ENCODE results near the gene HRAS.

GRCh38 chr11:508956-509355, 26.4 kb downstream of the HRAS start:
- TF ChIP-seq CTCF (conservative IDR thresholded peaks at IDR 0.05; ENCODE audit: low read length) (no peak), EZH2phosphoT487 (IDR thresholded peaks at IDR 0.05; ENCODE audit: borderline replicate concordance) (no peak)
